ENCODE data around the gene TRIM67. TPM values are rescaled to one million over a fixed set of nuclear protein-coding genes. Genes with fewer than 3 reads are reported as not detected.

TRIM67 gene
- total RNA-seq, 3 donors from 2014 or later (not counting 1 experiment from before 2014, with no cell fraction given): not detected

- Mint-ChIP-seq H3K4me3 (no peak overlapping the region), H3K27ac (no peak overlapping the region), H3K4me1 (peaks cover 10% of the 10 kb centered on the region in 2 donors), H3K9me3 (no peaks in the 10 kb centered on the region), H3K27me3 (ENCODE audit: low read depth in 2 of 2) (peaks cover under 1 to 17% of the 10 kb centered on the region in 2 donors), H3K36me3 (no peaks in the 10 kb centered on the region)
- no peak for TF ChIP-seq CTCF (IDR thresholded peaks at IDR 0.05)
- ATAC-seq: no peak
- Histone ChIP-seq H3K27me3 (ENCODE audit: control insufficient read depth, insufficient read depth, low read length) (no peaks in the 10 kb centered on the region), H3K27ac (ENCODE audit: low read length) (no peak overlapping the region), H3K9me3 (ENCODE audit: control insufficient read depth, insufficient read depth, low read length) (no peaks in the 10 kb centered on the region), H3K4me1 (ENCODE audit: control insufficient read depth, insufficient read depth, low read length) (peaks cover 19% of the 10 kb centered on the region), H3K36me3 (ENCODE audit: control insufficient read depth, insufficient read depth, low read length) (no peaks in the 10 kb centered on the region), H3K4me3 (ENCODE audit: low read length) (no peak overlapping the region)
- intact Hi-C loops (cut with micrococcal nuclease): no loop called here
- WGBS (ENCODE audit: insufficient coverage): 83% methylated on average over 8 of the region's 8 CpGs
- no peak for DNase-seq
Observed at GRCh38 chr1:231206856-231207255, 45.0 kb downstream of the TRIM67 start.

GRCh38 chr1:231207437-231207836, 45.6 kb downstream of the TRIM67 start:
- intact Hi-C loops (cut with micrococcal nuclease): no loop called here
- Histone ChIP-seq H3K4me1 (ENCODE audit: control insufficient read depth, insufficient read depth, low read length) (peaks cover 15% of the 10 kb centered on the region), H3K27ac (ENCODE audit: low read length) (no peak overlapping the region), H3K27me3 (ENCODE audit: control insufficient read depth, insufficient read depth, low read length) (no peaks in the 10 kb centered on the region), H3K9me3 (ENCODE audit: control insufficient read depth, insufficient read depth, low read length) (no peaks in the 10 kb centered on the region), H3K4me3 (ENCODE audit: low read length) (no peak overlapping the region), H3K36me3 (ENCODE audit: control insufficient read depth, insufficient read depth, low read length) (no peaks in the 10 kb centered on the region)
- peaks cover 8 to 10% of the 10 kb centered on the region in 2 donors for H3K4me1 Mint-ChIP-seq
- H3K27me3 Mint-ChIP-seq (ENCODE audit: low read depth in 2 of 2): peaks cover 0 to 17% of the 10 kb centered on the region in 2 donors
- no peak for TF ChIP-seq CTCF (IDR thresholded peaks at IDR 0.05)
- H3K27ac Mint-ChIP-seq: no peak overlapping the region
- DNase-seq: no peak
- H3K9me3 Mint-ChIP-seq: no peaks in the 10 kb centered on the region
- H3K36me3 Mint-ChIP-seq: no peaks in the 10 kb centered on the region
- no peak for ATAC-seq
- 69% methylated on average over 3 of the region's 3 CpGs for WGBS (ENCODE audit: insufficient coverage)
- H3K4me3 Mint-ChIP-seq: no peak overlapping the region

- Mint-ChIP-seq H3K36me3 (no peaks in the 10 kb centered on the region), H3K4me3 (no peak overlapping the region), H3K9me3 (no peaks in the 10 kb centered on the region), H3K27me3 (ENCODE audit: low read depth in 2 of 2) (peaks cover 0 to 15% of the 10 kb centered on the region in 2 donors), H3K4me1 (peaks cover 8 to 10% of the 10 kb centered on the region in 2 donors), H3K27ac (no peak overlapping the region)
- H3K4me3 ChIP-seq (ENCODE audit: low read length): no peak overlapping the region
- H3K27ac ChIP-seq (ENCODE audit: low read length): no peak overlapping the region
- no peak for DNase-seq
- no peaks in the 10 kb centered on the region for H3K9me3 ChIP-seq (ENCODE audit: control insufficient read depth, insufficient read depth, low read length)
- no peaks in the 10 kb centered on the region for H3K36me3 ChIP-seq (ENCODE audit: control insufficient read depth, insufficient read depth, low read length)
- 90% methylated on average over 14 of the region's 14 CpGs for WGBS (ENCODE audit: insufficient coverage)
- H3K4me1 ChIP-seq (ENCODE audit: control insufficient read depth, insufficient read depth, low read length): peaks cover 10% of the 10 kb centered on the region
- intact Hi-C loops (cut with micrococcal nuclease): no loop called here
- H3K27me3 ChIP-seq (ENCODE audit: control insufficient read depth, insufficient read depth, low read length): no peaks in the 10 kb centered on the region
- no peak for TF ChIP-seq CTCF (IDR thresholded peaks at IDR 0.05)
- ATAC-seq: no peak
Observed at GRCh38 chr1:231208980-231209379, 47.1 kb downstream of the TRIM67 start.

GRCh38 chr1:231209531-231209930, 47.7 kb downstream of the TRIM67 start:
- intact Hi-C loops (cut with micrococcal nuclease): no loop called here
- H3K4me1 ChIP-seq (ENCODE audit: control insufficient read depth, insufficient read depth, low read length): peaks cover 10% of the 10 kb centered on the region
- no peaks in the 10 kb centered on the region for H3K36me3 Mint-ChIP-seq
- no peak overlapping the region for H3K4me3 ChIP-seq (ENCODE audit: low read length)
- H3K27me3 ChIP-seq (ENCODE audit: control insufficient read depth, insufficient read depth, low read length): no peaks in the 10 kb centered on the region
- H3K36me3 ChIP-seq (ENCODE audit: control insufficient read depth, insufficient read depth, low read length): no peaks in the 10 kb centered on the region
- H3K9me3 Mint-ChIP-seq: no peaks in the 10 kb centered on the region
- no peak overlapping the region for H3K27ac ChIP-seq (ENCODE audit: low read length)
- peaks cover 0 to 9% of the 10 kb centered on the region in 2 donors for H3K27me3 Mint-ChIP-seq (ENCODE audit: low read depth in 2 of 2)
- DNase-seq (no peak), ATAC-seq (no peak)
- no peak overlapping the region for H3K4me3 Mint-ChIP-seq
- no peak for TF ChIP-seq CTCF (IDR thresholded peaks at IDR 0.05)
- WGBS (ENCODE audit: insufficient coverage): 91% methylated on average over 5 of the region's 5 CpGs
- H3K9me3 ChIP-seq (ENCODE audit: control insufficient read depth, insufficient read depth, low read length): no peaks in the 10 kb centered on the region
- no peak overlapping the region for H3K27ac Mint-ChIP-seq
- H3K4me1 Mint-ChIP-seq: peaks cover 8 to 10% of the 10 kb centered on the region in 2 donors

All from natural killer cell (primary cell).